Ramos (cell line): ENCODE results near the gene TMEM255B.

Experiments
- in situ Hi-C: fragments of 300-500 bp; cut with MboI; formaldehyde crosslinking; loops from one replicate; pipeline ENCODE4 v1.14.3; 2022; ENCODE audit warnings: low sequenced_read_pairs; ENCODE audit not compliant: unreplicated experiment

TMEM255B gene

DNA sequence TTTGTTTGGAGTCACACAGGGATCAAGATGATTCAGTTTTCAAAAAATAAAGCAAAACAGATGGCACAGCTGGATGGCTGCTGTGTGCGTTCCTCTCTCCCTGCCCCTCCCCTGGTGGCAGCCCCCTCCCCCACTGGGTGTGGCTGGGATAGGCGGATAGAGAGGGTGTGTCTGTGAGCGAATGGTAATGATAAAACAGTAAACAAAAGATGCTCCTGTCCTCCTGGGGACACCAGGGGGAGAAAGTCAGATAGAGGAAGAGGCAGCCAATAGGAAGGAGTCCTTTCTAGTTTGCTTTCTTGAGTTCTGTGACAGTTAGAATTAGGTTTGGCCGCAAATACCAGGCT lies 6.5 kb downstream of the TMEM255B start:
- in situ Hi-C loops, result no loop called here

DNA sequence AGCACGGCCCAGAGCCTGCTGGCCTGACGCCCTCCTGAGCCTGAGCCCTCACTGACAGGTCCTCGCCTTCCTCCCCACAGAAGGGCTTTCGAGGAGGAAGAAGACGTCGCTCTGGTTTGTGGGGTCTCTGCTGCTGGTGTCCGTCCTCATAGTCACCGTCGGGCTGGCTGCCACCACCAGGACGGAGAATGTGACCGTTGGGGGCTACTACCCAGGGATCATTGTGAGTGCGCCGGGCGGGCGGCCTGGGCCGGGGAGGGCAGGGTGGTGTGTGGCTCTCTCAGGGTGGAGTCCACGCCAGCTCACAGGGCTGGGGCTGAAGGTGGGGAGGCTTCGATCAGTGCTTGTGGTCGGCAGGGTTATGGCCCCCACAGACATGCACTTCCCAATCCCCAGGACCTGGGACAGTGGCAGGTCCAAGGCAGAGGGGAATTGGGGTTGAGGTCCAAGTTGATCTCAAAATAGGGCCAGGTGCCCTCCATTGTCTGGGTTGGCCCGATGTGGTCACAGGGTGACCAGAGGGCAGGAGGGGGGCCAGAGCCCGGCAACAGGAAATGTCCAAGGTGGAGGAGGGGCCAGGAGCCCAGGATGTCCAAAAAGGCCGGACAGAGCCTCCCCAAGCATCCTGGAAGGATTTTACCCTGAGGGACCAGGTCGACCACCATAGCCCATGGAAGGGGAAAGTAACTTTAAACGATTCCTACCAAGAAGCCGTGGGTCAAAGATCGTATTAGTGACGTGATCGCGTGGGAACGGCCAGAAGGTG lies 7.2 kb downstream of the TMEM255B start:
- in situ Hi-C loops, result no loop called here

DNA sequence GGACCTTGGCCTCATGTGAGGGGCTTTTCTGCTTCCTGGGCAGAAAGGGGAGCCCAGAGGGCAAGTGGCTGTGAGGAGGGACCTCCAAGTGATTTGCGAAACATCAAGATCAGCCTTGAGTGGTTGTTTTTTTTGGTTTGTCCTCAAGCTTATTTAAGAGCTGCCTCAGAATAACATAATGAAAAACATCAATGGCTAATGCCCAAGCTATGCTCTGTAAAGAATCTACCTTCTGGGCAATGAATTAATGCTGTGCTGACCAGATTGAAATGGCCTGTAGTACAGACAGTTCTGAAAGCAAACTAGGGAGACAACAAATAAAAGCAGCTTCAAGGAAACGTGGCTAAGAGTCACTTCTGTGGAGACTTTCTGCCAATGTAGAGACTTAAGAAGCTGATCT lies 8.3 kb downstream of the TMEM255B start:
- in situ Hi-C loops, result no loop called here

DNA sequence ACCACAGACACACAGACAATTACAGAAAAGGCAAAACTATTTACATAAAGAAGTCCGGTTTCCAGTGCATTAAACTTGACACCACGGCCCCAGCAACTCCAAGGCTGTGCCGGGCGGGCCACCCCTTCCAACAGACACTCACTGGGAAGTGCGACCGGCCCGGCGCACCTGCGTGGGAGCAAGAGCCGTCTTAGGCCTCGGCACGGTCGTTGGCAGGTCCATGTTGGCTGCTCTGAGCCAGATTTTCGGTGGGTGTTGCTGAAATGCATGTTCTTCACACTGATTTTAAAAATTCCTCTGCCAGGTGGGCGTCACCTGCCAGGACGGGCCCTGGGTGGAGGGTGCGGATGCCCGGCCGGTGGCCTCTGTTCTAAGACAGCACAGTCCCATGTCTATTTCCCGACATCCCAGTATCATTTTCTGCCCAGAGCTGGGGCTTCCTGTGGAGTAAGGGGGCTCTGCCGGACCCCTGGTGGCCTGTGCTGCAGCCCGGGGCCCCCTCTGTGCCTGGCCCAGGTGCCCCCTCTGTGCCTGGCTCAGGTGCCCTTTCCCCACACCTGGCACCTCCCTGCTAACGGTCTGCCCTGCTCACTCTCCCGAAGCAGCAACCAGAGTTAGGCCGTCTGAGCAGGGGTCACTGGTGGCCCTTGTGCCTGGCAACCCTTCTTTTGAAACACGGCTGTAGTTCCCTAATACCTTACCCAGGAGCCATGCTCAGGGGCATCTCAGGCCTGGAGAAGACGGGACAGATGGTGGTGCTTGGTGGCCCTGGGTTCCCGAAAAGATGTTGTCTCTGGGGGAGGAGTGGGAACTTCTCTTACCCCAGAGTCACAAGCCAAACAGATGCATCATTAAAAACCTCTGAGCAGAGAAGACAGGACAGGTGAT lies 9.2 kb downstream of the TMEM255B start:
- in situ Hi-C loops, result no loop called here

DNA sequence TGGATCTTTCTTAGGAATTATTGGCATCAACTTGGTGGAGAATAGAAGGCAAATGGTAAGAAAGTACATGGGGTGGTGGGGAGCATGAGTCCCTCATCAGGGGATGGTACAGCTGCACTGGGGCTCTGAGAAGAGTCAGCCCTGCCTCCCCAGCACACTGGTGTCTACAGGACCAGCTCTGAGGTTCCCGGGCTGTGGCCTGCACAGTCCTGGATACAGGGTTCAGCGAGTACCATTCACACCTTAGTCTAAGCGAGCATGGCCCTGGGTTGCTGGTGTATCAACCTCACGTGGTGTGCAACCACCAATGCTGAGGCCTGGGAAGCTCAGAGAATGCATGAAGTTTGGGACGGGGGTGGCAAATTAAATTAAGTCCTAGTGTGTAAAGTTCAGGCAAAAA lies 10.1 kb downstream of the TMEM255B start:
- in situ Hi-C loops, result no loop called here

DNA sequence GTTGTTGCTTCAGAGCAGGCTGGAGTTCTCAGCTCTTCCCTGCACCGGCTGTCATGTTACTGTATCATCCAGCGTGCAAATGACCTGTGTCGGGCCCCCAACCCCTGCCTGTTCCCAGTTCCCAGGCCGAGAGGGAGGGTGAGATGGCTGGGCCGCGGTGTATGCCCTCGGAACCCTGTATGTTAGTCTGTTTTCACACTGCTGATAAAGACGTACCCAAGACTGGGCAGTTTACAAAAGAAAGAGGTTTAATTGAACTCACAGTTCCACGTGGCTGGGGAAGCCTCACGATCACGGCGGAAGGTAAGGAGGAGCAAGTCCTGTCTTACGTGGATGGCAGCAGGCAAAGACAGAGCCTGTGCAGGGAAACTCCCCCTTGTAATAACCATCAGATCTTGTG lies 10.9 kb downstream of the TMEM255B start:
- in situ Hi-C loops, result no loop called here

DNA sequence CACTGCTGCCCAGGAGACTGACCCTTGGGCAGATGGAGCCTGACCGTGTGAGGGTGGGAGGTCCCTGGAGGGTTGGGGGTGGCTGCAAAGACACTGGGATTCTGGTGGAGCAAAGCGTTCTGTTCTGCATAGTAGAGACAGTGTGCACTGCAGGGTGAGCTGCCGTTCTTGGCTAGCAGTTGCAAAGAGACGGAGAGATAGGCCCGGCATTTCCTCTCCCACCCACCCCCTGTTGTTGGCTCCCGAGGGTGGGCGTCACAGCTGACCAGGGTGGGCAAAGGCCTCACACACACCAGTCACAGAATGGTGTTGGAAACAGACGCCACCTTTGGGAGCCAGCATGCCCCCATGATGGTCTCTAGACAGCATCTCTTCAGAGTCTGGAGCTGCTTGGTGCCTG lies 11.4 kb downstream of the TMEM255B start:
- in situ Hi-C loops, result no loop called here

DNA sequence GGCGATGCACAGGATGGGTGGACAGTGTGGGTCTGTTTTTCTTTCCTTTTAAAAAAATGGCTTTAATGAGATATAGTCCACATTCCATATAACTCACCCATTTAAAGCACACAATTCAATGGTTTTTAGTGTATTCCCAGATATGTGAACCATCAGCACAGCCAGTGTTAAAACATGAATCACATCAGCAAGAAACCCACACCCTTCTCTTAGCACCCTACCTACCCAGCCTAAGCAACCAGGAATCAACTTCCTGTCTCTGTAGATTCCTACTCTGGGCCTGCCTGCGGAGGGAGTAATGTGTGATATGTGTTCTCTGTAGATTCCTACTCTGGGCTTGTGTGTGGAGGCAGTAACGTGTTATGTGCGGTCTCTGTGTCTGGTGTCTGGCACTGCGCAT lies 11.9 kb downstream of the TMEM255B start:
- in situ Hi-C loops, result no loop called here

DNA sequence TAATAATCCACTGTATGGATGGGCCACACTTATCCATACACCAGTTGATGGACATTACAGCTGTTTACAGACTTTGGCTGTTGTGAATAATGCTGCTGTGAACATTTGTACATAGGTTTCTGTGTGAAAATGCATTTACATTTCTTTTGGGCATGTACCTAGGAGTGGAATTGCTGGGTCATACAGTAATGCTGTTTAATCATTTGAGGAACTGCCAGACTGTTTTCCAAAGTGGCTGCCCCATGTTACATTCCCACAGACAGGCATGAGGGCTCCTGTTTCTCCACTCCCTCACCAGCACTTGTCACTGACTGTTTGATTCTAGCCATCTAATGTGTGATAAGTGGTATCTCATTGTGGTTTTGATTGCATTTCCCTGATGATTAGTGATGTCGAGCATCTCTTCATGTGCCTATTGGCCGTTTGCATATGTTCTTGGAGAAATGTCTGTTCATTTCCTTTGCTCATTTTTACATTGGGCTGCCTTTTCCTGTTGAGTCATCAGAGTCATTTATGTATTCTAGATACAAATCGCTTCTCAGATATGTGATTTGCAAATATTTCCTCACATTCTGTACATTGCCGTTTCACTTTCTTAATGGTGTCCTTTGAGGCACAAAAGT lies 12.8 kb downstream of the TMEM255B start:
- in situ Hi-C loops, result no loop called here

DNA sequence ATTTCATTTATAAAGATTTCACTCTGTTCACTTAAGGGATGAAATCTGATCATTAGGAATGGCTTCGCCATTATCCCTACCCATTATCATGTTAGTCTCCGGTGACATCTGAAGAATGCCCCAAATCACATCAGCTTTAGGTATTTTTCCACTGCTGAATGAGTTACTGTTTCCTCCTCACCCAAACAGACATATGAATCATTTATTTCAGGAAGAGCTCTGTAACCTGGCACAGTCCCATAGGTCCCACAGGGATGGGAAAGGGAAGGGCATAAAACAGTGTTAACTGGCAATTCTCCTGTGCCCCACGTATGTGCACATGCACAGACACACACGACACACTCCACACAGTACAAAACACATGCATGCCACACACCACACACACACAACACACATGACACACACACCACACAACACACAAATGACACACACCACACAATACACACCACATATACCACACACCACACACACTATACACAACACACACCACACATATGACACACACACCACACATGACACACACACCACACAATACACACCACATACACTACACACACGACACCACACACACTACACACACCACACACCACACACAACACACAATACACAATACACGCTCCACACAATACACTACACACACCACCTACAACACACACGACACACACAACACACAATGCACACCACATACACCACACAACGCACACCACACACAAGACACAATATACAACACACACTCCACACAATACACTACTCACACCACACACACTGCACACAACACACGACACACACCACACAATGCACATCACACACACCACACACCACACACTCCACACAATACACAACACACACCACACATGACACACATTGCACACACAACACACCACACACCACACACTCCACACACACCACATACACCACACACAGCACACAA lies 15.4 kb downstream of the TMEM255B start:
- in situ Hi-C loops, result no loop called here

DNA sequence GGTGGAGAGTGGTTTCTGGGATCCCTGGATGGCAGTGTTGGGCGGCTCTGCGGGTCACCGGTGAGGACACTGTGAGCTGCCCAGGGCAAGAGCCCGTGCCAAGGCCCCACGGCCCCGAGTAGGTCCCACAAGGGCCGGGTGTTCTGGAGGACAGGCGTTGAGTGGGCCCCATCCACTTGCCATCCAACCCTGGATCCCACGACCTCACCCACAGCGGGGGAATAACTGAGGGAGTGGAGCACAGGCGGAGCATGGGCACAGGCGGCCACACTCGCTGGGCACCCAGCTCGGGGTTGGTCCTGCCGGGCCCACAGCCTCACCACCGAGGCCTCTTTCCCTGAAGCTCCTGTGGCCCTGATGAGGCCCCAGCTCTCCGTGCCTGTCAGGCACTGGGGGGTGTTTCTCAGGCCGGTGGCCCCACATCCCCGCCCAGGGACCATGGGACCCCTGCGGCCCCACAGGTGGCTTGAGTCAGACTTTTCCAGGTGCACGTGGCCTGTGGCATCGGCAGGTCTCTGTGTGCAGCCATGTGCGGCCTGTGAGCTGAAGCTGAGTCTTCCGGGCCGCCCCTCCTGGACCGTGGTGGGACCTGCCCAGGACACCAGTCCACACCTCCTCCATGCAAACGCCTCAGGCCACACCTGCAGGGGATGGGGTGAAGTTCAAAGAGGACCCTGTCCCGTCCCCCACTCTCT lies 16.6 kb downstream of the TMEM255B start:
- in situ Hi-C loops, result no loop called here

DNA sequence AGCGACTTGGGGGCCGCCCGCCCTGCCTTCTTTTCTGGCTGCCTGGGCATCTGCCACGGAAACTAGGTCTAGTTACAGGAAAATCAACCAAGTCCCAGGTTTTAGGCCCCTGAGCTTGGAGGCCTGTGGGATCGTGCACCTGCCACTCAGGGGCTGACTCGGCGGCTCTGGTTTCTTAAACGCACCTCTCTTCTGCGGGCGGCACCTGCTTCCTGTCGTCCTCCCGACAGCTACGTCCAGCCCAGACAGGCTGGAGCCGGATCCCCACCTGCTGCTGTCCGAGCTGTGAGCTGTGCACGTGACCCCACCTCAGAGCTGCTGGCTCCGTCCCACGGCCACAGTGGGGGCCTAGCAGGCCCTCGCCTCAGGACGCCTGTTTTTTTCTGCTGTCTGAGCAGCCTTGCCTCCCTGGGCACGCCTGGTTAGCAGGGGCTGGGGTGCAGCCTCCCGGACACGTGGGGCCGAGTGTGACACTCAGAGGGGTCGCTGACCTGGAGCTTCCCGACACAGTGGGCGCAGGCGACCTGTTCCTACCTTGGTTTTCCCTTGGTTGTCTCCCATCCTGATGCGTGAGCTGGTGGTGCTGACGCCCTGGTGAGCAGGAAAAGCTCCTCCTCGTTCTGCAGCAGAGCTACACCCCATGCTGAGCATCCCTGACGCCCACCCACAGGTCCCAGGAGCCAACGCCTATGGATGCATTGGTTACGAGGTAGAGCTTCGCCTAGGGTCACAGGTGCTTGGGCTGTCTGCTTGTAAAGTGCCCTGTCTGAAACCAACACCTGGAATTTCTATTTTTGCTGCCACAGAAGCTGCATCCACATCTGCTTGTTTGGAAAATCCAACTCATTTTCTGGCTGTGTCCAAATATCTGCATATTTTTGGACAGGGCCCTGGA lies 17.5 kb downstream of the TMEM255B start:
- in situ Hi-C loops, result no loop called here

DNA sequence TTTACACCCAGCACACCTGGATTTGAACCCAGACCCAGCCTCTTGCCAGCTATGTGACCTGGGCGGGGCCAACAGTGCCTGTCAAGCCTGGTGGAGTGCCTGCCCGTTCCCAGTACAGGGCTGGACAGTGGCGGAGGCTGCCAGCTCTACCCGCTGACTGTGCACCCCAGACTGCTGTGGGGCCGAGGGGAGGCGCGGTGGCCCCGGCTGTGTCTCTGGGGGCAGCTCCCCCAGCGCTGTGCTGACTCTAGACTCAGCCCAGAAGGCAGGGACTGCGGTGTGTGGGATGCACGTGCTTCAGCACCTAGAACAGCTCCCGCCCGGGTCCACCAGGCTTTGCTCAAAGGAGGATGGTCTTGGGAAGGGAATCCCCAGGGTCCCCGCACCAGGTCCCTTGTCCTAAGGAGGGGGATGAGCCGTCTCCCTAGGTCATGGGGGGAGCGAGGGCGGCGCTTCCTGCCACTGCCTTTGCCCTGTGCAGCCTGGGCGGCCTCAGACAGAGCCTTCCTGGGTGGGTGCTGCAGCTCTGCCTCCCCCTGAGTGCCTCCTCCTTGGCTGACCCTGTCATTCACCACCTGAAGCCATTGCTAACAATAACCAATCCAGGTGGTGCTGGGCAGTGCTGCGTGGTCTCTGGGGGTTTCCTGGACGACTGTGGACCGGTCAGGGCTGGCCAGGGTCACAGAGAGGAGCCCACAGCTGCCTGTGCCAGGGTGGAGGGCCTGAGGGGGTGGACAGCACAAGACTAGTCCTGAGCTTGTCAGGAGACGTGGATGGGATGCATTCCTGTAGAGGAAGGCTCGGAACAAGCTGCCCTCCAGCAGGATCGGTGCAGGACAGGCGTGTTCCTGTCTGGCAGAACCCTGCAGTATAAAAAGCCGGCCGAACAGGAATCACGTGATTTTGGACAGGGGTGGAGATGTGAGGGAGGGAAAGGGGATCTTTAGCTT lies 18.6 kb downstream of the TMEM255B start:
- in situ Hi-C loops, result no loop called here

DNA sequence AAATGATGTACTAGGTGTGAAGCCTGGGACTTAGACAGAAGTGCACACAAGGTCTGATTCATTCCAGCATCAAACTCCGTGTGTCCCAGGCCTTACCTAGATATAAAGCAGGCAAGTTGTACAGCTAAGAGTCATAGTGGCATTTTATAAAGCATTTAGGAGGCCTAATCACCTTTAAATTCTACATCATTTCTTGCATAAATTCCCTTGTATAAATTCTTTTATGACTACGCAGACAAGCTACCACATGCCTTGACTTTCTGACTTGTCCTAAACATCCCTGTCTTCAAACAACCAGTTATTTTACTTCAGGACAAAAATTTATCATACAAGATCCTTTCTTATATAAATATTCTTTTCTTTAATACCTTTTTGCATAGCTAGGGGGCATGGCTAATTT lies 22.5 kb downstream of the TMEM255B start:
- in situ Hi-C loops, result no loop called here

DNA sequence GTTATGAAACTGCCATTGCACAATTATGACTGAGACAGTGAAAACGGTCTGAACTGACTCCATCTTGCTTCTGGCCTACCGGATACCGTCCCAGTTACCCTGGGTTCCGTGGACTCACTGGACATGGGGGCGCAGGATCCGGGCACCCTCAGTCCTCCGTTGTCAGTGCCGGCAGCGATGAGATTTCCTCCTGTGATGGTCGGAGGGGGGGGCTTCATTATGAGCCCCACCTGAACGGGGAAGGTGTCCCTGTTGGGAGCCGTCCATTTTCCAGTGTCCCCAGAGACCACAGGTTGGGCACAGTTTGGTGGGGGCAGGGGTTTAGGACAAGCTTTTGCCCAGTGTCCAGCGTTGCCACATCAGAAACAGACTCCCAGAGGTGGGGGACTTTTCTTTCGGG lies 23.4 kb downstream of the TMEM255B start:
- in situ Hi-C loops, result no loop called here

DNA sequence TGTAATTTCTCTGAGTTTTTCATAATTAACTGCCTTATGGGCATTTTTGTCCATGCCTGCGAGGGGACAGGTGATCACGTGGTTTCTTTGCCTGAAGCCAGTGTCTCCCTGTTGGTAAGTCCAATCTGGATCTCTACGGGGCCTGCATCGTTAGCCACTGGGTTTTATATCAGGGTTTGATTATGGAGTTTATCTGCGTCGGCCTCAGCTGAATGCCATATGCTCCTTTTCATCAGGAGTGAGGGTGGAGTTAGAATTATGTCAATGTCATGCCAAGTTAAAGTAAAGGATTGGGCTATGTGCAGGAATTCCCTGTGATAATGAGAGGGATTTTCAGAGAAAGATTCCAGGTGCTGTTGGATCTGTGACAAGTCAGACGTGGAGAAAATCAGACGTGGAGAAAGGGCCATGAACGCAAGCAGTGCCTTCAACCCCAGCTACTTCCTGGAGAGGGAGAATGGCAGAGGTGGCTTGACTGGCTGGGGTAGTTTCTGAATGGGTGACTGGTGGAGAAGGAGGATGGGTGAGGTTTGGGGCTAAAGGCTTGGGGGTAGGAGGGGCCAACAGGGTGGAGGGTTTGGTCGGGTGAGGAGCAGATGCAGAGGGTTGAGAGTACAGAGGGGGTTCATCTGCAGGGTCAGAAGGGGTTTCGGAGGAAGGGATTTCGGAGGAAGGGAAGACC lies 24.3 kb downstream of the TMEM255B start:
- in situ Hi-C loops, result no loop called here
